IMR-90 (cell line): ENCODE data around the gene IL1RAP.

Experiments
- NFE2L2 ChIP-seq: fragments of 150-350 bp; IDR thresholded peaks from 2 replicates; pipeline ENCODE4 v1.6.1; 2016; ENCODE audit warnings: low read depth, mild to moderate bottlenecking, low read length
- TF ChIP-seq, protein P1 (sequence below): fragments of 150-350 bp; IDR thresholded peaks from 2 replicates; pipeline ENCODE4 v1.6.1; 2016; ENCODE audit warnings: low read depth, mild to moderate bottlenecking, low read length, moderate library complexity, borderline replicate concordance
- TF ChIP-seq, protein P2 (sequence below): conservative IDR thresholded peaks from 2 replicates; pipeline ENCODE4 v1.5.1; 2012; ENCODE audit warnings: mild to moderate bottlenecking, low read depth, low read length, improper control_type of control experiment

DNA sequence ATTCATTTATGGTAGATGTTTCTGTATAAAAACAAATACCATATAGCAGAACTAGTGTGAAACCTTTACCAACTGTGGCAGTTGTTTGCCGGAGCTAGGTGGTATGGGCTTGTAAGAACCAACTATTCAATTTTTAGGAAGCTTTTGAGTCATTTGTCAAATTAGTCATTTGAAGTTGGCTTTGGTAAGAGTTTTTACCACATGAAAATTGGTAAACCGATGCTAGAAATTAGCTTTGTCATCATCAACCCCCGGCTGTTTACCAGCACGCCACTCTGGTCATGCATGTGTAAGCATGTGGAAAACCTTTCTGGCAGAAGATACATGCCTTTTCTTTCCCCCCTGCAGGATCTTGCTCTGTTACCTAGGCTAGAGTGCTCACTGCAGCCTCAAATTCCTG lies 63.3 kb downstream of the IL1RAP start:
- TF ChIP-seq, protein P1, sequence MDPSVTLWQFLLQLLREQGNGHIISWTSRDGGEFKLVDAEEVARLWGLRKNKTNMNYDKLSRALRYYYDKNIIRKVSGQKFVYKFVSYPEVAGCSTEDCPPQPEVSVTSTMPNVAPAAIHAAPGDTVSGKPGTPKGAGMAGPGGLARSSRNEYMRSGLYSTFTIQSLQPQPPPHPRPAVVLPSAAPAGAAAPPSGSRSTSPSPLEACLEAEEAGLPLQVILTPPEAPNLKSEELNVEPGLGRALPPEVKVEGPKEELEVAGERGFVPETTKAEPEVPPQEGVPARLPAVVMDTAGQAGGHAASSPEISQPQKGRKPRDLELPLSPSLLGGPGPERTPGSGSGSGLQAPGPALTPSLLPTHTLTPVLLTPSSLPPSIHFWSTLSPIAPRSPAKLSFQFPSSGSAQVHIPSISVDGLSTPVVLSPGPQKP = no peak
- no peak for TF ChIP-seq NFE2L2
- TF ChIP-seq, protein P2, sequence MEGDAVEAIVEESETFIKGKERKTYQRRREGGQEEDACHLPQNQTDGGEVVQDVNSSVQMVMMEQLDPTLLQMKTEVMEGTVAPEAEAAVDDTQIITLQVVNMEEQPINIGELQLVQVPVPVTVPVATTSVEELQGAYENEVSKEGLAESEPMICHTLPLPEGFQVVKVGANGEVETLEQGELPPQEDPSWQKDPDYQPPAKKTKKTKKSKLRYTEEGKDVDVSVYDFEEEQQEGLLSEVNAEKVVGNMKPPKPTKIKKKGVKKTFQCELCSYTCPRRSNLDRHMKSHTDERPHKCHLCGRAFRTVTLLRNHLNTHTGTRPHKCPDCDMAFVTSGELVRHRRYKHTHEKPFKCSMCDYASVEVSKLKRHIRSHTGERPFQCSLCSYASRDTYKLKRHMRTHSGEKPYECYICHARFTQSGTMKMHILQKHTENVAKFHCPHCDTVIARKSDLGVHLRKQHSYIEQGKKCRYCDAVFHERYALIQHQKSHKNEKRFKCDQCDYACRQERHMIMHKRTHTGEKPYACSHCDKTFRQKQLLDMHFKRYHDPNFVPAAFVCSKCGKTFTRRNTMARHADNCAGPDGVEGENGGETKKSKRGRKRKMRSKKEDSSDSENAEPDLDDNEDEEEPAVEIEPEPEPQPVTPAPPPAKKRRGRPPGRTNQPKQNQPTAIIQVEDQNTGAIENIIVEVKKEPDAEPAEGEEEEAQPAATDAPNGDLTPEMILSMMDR = no peak
